SU-DHL-6 (cell line): ENCODE data around the gene ENTREP3.

Experiments
- H2AFZ ChIP-seq: fragments of 200-600 bp; sonication (generic); 2 replicates; pipeline ENCODE4 v1.6.1; 2014; ENCODE audit warnings: low read depth, mild to moderate bottlenecking, moderate library complexity, mixed read lengths, antibody characterized with exemption, low read length; ENCODE audit not compliant: severe bottlenecking
- H3F3A ChIP-seq: fragments of 200-600 bp; shearing (Covaris generic); 2 replicates; pipeline ENCODE4 v1.6.0; 2016; ENCODE audit warnings: antibody characterized with exemption, mild to moderate bottlenecking; ENCODE audit not compliant: insufficient read depth
- H3K27ac ChIP-seq: fragments of 200-600 bp; sonication (generic); 2 replicates; pipeline ENCODE4 v1.5.1; 2016; ENCODE audit warnings: low read depth, mild to moderate bottlenecking, low read length, moderate library complexity, mixed read lengths
- H3K27me3 ChIP-seq: fragments of 200-600 bp; sonication (generic), shearing (Covaris generic); 2 replicates; pipeline ENCODE4 v1.6.0; 2014; ENCODE audit warnings: mild to moderate bottlenecking, low read length
- H3K36me3 ChIP-seq: fragments of 200-600 bp; sonication (generic); 2 replicates; pipeline ENCODE4 v1.6.1; 2014; ENCODE audit warnings: mild to moderate bottlenecking, low read length, mixed read lengths
- H3K4me2 ChIP-seq: fragments of 300-600, 200-600 bp; shearing (Covaris generic), sonication (generic); 2 replicates; pipeline ENCODE4 v1.6.0; 2014; ENCODE audit warnings: low read length, low read depth, mild to moderate bottlenecking; ENCODE audit not compliant: poor library complexity, severe bottlenecking
- H3K4me3 ChIP-seq: fragments of 200-600 bp; sonication (generic); 2 replicates; pipeline ENCODE4 v1.5.1; 2014; ENCODE audit warnings: antibody characterized with exemption, low read length, mild to moderate bottlenecking, mixed read lengths; ENCODE audit not compliant: insufficient read depth, poor library complexity, severe bottlenecking
- H3K79me2 ChIP-seq: fragments of 200-600 bp; sonication (generic); 2 replicates; pipeline ENCODE4 v1.6.1; 2014; ENCODE audit warnings: mild to moderate bottlenecking, low read length, moderate library complexity; ENCODE audit not compliant: insufficient read depth
- H3K9ac ChIP-seq: fragments of 200-600 bp; sonication (generic); 2 replicates; pipeline ENCODE4 v1.7.0; 2014; ENCODE audit warnings: mild to moderate bottlenecking, low read length
- H3K9me2 ChIP-seq: fragments of 200-600 bp; sonication (generic); replicated peaks from 2 replicates; pipeline ENCODE4 v1.6.1; 2014; ENCODE audit warnings: low read length; ENCODE audit not compliant: insufficient read depth
- H3K9me3 ChIP-seq: fragments of 200-600 bp; sonication (generic); 2 replicates; pipeline ENCODE4 v1.6.1; 2014; ENCODE audit warnings: low read length, mixed read lengths; ENCODE audit not compliant: insufficient read depth
- H4K20me1 ChIP-seq: fragments of 200-600 bp; sonication (generic); 2 replicates; pipeline ENCODE4 v1.6.1; 2014; ENCODE audit warnings: low read depth, mild to moderate bottlenecking, antibody characterized with exemption, low read length, moderate library complexity, mixed read lengths
- EZH2phosphoT487 ChIP-seq: fragments of 200-600 bp; sonication (generic), shearing (Covaris generic); conservative IDR thresholded peaks from 2 replicates; pipeline ENCODE4 v1.6.1; 2018; ENCODE audit warnings: mild to moderate bottlenecking, antibody characterized with exemption, low read length, moderate library complexity, mixed read lengths
- TF ChIP-seq, protein P1 (sequence below): fragments of 200-600 bp; sonication (generic); IDR thresholded peaks from one replicate; pipeline ENCODE4 v1.5.1; 2017; ENCODE audit warnings: antibody characterized with exemption, mild to moderate bottlenecking, low read length, moderate library complexity; ENCODE audit not compliant: insufficient read depth, poor library complexity, severe bottlenecking

The ENTREP3 gene

DNA sequence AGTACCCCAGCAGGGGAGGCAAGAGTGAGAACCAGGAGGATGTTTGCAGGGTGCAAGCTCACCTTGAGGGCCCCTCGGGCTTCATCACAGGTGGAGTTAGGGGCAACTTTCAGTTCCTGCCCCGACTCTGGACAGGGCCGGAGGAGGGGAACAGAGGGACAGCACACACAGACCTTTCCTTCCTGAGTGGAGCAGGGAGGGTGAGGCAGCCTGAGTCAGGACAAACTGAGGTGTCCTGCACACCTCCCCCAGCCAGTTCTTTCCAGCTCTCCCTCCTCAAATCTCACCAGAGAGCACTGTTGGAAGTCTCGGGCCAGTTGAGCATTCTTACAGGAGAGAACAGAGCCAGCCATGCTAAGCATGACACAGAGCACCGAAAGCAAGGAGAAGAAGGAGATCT lies 1.5 kb downstream of the ENTREP3 start:
- Histone ChIP-seq H3K79me2 (no peaks in the 10 kb centered on the region), H3K4me3 (peak overlapping the region; percentile 71), H3K27me3 (no peaks in the 10 kb centered on the region), H3K9ac (peak overlapping the region; percentile 76), H2AFZ (no peak overlapping the region), H3K4me2 (peak overlapping the region; percentile 51), H3F3A (peaks cover 14% of the 10 kb centered on the region; the same call in 1 of the 2 replicates), H4K20me1 (no peaks in the 10 kb centered on the region), H3K27ac (peak overlapping the region; percentile 57), H3K9me2 (no peaks in the 10 kb centered on the region), H3K36me3 (no peaks in the 10 kb centered on the region), H3K9me3 (no peaks in the 10 kb centered on the region)
- no peak for TF ChIP-seq EZH2phosphoT487
- TF ChIP-seq, protein P1, sequence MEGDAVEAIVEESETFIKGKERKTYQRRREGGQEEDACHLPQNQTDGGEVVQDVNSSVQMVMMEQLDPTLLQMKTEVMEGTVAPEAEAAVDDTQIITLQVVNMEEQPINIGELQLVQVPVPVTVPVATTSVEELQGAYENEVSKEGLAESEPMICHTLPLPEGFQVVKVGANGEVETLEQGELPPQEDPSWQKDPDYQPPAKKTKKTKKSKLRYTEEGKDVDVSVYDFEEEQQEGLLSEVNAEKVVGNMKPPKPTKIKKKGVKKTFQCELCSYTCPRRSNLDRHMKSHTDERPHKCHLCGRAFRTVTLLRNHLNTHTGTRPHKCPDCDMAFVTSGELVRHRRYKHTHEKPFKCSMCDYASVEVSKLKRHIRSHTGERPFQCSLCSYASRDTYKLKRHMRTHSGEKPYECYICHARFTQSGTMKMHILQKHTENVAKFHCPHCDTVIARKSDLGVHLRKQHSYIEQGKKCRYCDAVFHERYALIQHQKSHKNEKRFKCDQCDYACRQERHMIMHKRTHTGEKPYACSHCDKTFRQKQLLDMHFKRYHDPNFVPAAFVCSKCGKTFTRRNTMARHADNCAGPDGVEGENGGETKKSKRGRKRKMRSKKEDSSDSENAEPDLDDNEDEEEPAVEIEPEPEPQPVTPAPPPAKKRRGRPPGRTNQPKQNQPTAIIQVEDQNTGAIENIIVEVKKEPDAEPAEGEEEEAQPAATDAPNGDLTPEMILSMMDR: no peak

- H3K4me3 ChIP-seq: no peak overlapping the region
- H3F3A ChIP-seq: peaks cover 14% of the 10 kb centered on the region; the same call in 1 of the 2 replicates
- H3K36me3 ChIP-seq: no peaks in the 10 kb centered on the region
- peak overlapping the region; percentile 57; the same call in 1 of the 2 replicates for H3K27ac ChIP-seq
- TF ChIP-seq, protein P1: no peak
- no peak for TF ChIP-seq EZH2phosphoT487
- no peaks in the 10 kb centered on the region for H3K79me2 ChIP-seq
- peak overlapping the region; percentile 51 for H3K4me2 ChIP-seq
- no peaks in the 10 kb centered on the region for H3K27me3 ChIP-seq
- peak overlapping the region; percentile 76; the same call in 1 of the 2 replicates for H3K9ac ChIP-seq
- no peaks in the 10 kb centered on the region for H4K20me1 ChIP-seq
- H2AFZ ChIP-seq: no peak overlapping the region
- no peaks in the 10 kb centered on the region for H3K9me3 ChIP-seq
- H3K9me2 ChIP-seq: no peaks in the 10 kb centered on the region
Observed at GRCh38 chr1:155253208-155253607, 2.1 kb downstream of the ENTREP3 start.

GRCh38 chr1:155251566-155251965 lies 3.7 kb downstream of the ENTREP3 start:
- H3K9ac ChIP-seq: 0 out of 2 replicates have a peak overlapping the region, but pooled peaks have one; percentile 56
- no peaks in the 10 kb centered on the region for H3K27me3 ChIP-seq
- H3K4me3 ChIP-seq: no peak overlapping the region
- TF ChIP-seq EZH2phosphoT487: no peak
- TF ChIP-seq, protein P1: no peak
- H3K79me2 ChIP-seq: no peaks in the 10 kb centered on the region
- H3K4me2 ChIP-seq: peak overlapping the region; percentile 47
- H3K36me3 ChIP-seq: no peaks in the 10 kb centered on the region
- no peaks in the 10 kb centered on the region for H3K9me3 ChIP-seq
- no peak overlapping the region for H2AFZ ChIP-seq
- no peaks in the 10 kb centered on the region for H3K9me2 ChIP-seq
- peaks cover 22% of the 10 kb centered on the region; the same call in 1 of the 2 replicates for H3F3A ChIP-seq
- peak overlapping the region; percentile 57; the same call in 1 of the 2 replicates for H3K27ac ChIP-seq
- H4K20me1 ChIP-seq: no peaks in the 10 kb centered on the region
